B cell (primary cell): ENCODE results near the gene UMAD1.

Experiments
- EZH2 ChIP-seq: IDR thresholded peaks from 2 replicates; pipeline ENCODE4 v1.6.1; 2012; ENCODE audit warnings: borderline replicate concordance, low read depth, mild to moderate bottlenecking, moderate library complexity, low read length; ENCODE audit not compliant: insufficient read depth, poor library complexity, severe bottlenecking
- TF ChIP-seq, protein P1 (sequence below): fragments of 200-600 bp; IDR thresholded peaks from one replicate; pipeline ENCODE4 v1.8.0; 2022; ENCODE audit warnings: antibody characterized with exemption, mild to moderate bottlenecking

DNA sequence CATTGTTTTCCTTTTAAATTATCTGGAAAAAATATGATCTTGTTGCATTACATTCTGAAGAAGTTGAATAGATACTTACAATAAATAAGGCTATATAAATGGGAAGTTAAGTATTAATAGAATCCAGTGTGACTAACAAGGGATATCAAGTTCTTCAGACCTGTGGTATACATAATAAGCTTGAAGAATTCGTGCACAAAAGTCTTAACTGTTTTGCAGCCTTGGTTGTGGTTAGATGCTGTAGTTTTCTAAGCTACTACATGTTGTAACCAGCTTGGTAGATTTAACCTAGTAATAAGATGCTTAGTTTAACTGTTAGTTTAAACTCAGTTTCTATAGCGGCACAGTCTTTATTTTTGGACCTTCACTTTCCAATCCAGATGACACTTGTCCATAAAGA lies 221.8 kb downstream of the UMAD1 start:
- TF ChIP-seq, protein P1, sequence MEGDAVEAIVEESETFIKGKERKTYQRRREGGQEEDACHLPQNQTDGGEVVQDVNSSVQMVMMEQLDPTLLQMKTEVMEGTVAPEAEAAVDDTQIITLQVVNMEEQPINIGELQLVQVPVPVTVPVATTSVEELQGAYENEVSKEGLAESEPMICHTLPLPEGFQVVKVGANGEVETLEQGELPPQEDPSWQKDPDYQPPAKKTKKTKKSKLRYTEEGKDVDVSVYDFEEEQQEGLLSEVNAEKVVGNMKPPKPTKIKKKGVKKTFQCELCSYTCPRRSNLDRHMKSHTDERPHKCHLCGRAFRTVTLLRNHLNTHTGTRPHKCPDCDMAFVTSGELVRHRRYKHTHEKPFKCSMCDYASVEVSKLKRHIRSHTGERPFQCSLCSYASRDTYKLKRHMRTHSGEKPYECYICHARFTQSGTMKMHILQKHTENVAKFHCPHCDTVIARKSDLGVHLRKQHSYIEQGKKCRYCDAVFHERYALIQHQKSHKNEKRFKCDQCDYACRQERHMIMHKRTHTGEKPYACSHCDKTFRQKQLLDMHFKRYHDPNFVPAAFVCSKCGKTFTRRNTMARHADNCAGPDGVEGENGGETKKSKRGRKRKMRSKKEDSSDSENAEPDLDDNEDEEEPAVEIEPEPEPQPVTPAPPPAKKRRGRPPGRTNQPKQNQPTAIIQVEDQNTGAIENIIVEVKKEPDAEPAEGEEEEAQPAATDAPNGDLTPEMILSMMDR = no peak
- no peak for TF ChIP-seq EZH2
